Esophagus muscularis mucosa (tissue), 4 donors: ENCODE data around the gene MAPK8IP3. TPM values are rescaled to one million over a fixed set of nuclear protein-coding genes. Genes with fewer than 3 reads are reported as not detected.
A peak's percentile ranks its signal among the peaks of the same experiment; 100 is the strongest.

Experiments used
- DNase-seq: peaks from one replicate; pipeline ENCODE4 v3.0.0-alpha.2; 2017; ENCODE audit errors: extremely low spot score
- H3K27ac ChIP-seq, 4 donors: fragments of 200-600 bp; sonication (generic); replicated peaks in 1 of 4; 1 replicate in 3 of 4; 2 replicates in 1 of 4; pipeline ENCODE4 v1.5.1; 2016 to 2019; ENCODE audit warnings: mild to moderate bottlenecking in 1 of 4
- H3K27me3 ChIP-seq, 4 donors: fragments of 200-600 bp; sonication (generic); one replicate each; pipeline versions ENCODE4 v1.5.1 to v1.6.0; 2016 to 2019
- H3K36me3 ChIP-seq, 4 donors: fragments of 200-600 bp; sonication (generic); one replicate each; pipeline ENCODE4 v1.5.1; 2016 to 2019
- H3K4me1 ChIP-seq, 4 donors: fragments of 200-600 bp; sonication (generic); one replicate each; pipeline ENCODE4 v1.5.1; 2016 to 2019
- H3K4me3 ChIP-seq, 4 donors: fragments of 200-600 bp; sonication (generic); 1 replicate in 2 of 4; 2 replicates in 2 of 4; pipeline ENCODE4 v1.5.1; 2016 to 2019; ENCODE audit warnings: mild to moderate bottlenecking in 4 of 4, moderate library complexity in 1 of 4
- H3K9me3 ChIP-seq, 4 donors: fragments of 200-600 bp; sonication (generic); 1 replicate in 3 of 4; 2 replicates in 1 of 4; pipeline ENCODE4 v1.5.1; 2016 to 2019
- EP300 ChIP-seq: sonication (generic); formaldehyde crosslinking; IDR thresholded peaks from one replicate; pipeline ENCODE4 v1.6.1; 2017; ENCODE audit warnings: antibody characterized with exemption
- POLR2A ChIP-seq: fragments of 450-650 bp; IDR thresholded peaks from one replicate; pipeline ENCODE4 v1.6.1; 2017; ENCODE audit warnings: antibody characterized with exemption, moderate library complexity, mild to moderate bottlenecking, low read depth
- POLR2AphosphoS5 ChIP-seq, 2 donors: sonication (generic); formaldehyde crosslinking; IDR thresholded peaks; one replicate each; pipeline ENCODE4 v1.6.1; 2017; ENCODE audit warnings: antibody characterized with exemption in 2 of 2
- WGBS: methylation state at CpG from one replicate; pipeline ENCODE4 v1.1.5; 2018; 5-methylcytosine and 5-hydroxymethylcytosine counted together
- intact Hi-C: fragments of 100-400 bp; cut with DNase I; formaldehyde crosslinking; loops from one replicate; pipeline ENCODE4 v1.15.1; 2023
- total RNA-seq, 4 donors: library from RNA; depleted of rRNA; stranded (reverse); fragments of >200 nt; gene quantifications; one replicate each; pipeline versions ENCODE4 v1.1.0 to v1.2.1, GENCODE V29; 2016
- TF ChIP-seq, protein P1 (sequence below), 3 experiments: fragments of 200-600 bp in 2 of 3; fragments of 450-650 bp in 1 of 3; sonication (generic) in 2 of 3; IDR thresholded peaks; one replicate each; pipeline ENCODE4 v1.5.1; 2017 to 2019; ENCODE audit warnings: antibody characterized with exemption in 3 of 3, mild to moderate bottlenecking in 2 of 3, moderate library complexity in 1 of 3

MAPK8IP3 gene
- total RNA-seq, 4 donors from 2014 or later: 21.5 to 36.2 (median 28.5) TPM

DNA sequence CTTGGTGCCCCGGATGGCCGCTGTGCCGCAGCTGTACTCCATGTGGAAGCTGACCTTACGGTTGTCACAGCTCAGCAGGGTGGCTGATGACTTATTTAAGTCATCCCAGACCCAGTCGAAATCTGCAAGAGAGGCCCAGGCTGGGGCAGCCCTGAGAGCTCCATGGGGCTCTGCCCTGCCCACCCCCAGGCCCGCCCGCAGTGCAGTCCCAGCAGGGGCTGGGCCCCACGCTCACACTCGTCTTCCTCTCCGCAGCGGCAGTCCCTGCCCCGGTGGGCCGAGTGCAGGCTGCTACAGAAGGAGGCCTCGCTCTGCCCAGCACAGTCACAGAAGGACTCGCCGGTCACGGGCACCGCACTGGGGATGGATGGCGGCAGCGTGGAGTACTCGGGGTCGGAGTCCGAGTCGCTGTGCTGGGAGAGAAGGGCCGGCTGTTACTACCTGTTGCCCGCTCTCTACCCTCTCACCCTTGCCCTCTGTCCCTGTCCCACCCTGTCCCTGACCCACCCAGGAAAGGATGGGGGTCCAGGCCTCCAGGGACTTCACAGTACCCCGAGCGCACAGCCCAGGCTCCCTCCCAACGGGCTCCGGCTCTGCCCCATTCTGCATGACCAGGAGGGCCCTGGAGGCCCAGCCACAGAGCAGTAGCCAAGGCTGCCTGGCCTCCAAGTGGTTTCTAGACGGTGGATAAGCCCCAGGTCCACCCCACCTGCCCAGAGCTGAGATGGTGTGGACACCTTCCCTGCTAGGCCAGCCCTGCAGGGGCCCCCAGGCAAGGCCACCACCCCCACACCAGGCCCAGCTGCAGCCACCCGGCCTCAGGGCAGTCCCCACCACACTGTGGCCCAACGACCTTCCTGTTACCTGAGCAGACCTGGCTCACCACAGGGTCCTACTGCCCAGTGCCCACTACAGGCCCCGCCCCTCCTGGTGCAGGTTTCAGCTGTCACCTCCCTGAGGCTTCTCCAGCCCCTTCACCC, 72.5 kb downstream of the MAPK8IP3 start:
- TF ChIP-seq POLR2AphosphoS5 (IDR thresholded peaks at IDR 0.05): no peak
- Histone ChIP-seq H3K27ac (no peak overlapping the region), H3K4me1 (peaks cover 34 to 63% (median 54%) of the 10 kb centered on the region in 4 donors), H3K36me3 (peaks cover 20 to 63% (median 62%) of the 10 kb centered on the region in 4 donors), H3K9me3 (no peaks in the 10 kb centered on the region), H3K4me3 (no peak overlapping the region), H3K27me3 (no peaks in the 10 kb centered on the region)
- WGBS: 83% methylated on average over 20 of the region's 34 CpGs
- intact Hi-C loops: no loop called here
- no peak for DNase-seq

DNA sequence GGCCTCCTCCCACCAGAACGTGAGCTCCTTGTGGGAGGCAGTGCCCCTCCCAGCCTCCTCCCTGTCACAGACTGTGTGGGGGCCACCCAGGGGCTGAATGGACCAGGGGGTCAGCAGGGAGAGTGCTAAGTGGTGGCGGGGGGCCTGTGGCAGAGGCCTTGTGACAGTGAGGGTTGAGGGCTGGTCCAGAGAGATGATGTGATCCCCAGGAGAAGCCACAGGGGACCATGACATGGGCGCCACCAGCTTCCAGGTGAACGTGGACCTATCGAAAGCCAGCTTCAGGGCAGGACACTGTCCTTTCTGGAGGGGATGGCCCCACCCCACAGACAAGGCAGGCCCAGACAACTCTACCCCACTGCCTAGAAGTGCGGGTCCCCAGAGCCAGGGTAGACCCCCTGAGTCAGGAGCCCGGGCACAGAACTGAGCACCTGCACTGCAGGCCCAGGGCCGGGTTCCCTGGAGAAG, 73.3 kb downstream of the MAPK8IP3 start:
- no peak overlapping the region for H3K27ac ChIP-seq
- H3K36me3 ChIP-seq: peaks cover 20 to 63% (median 62%) of the 10 kb centered on the region in 4 donors
- WGBS: 78% methylated on average over 7 of the region's 8 CpGs
- H3K4me3 ChIP-seq: no peak overlapping the region
- intact Hi-C loops: no loop called here
- DNase-seq: no peak
- TF ChIP-seq, protein P1, sequence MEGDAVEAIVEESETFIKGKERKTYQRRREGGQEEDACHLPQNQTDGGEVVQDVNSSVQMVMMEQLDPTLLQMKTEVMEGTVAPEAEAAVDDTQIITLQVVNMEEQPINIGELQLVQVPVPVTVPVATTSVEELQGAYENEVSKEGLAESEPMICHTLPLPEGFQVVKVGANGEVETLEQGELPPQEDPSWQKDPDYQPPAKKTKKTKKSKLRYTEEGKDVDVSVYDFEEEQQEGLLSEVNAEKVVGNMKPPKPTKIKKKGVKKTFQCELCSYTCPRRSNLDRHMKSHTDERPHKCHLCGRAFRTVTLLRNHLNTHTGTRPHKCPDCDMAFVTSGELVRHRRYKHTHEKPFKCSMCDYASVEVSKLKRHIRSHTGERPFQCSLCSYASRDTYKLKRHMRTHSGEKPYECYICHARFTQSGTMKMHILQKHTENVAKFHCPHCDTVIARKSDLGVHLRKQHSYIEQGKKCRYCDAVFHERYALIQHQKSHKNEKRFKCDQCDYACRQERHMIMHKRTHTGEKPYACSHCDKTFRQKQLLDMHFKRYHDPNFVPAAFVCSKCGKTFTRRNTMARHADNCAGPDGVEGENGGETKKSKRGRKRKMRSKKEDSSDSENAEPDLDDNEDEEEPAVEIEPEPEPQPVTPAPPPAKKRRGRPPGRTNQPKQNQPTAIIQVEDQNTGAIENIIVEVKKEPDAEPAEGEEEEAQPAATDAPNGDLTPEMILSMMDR (IDR thresholded peaks at IDR 0.05): no peak
- no peak for TF ChIP-seq POLR2A
- TF ChIP-seq EP300: no peak
- no peak for TF ChIP-seq POLR2AphosphoS5 (IDR thresholded peaks at IDR 0.05)
- no peaks in the 10 kb centered on the region for H3K9me3 ChIP-seq
- H3K27me3 ChIP-seq: no peaks in the 10 kb centered on the region
- peaks cover 36 to 63% (median 54%) of the 10 kb centered on the region in 4 donors for H3K4me1 ChIP-seq

DNA sequence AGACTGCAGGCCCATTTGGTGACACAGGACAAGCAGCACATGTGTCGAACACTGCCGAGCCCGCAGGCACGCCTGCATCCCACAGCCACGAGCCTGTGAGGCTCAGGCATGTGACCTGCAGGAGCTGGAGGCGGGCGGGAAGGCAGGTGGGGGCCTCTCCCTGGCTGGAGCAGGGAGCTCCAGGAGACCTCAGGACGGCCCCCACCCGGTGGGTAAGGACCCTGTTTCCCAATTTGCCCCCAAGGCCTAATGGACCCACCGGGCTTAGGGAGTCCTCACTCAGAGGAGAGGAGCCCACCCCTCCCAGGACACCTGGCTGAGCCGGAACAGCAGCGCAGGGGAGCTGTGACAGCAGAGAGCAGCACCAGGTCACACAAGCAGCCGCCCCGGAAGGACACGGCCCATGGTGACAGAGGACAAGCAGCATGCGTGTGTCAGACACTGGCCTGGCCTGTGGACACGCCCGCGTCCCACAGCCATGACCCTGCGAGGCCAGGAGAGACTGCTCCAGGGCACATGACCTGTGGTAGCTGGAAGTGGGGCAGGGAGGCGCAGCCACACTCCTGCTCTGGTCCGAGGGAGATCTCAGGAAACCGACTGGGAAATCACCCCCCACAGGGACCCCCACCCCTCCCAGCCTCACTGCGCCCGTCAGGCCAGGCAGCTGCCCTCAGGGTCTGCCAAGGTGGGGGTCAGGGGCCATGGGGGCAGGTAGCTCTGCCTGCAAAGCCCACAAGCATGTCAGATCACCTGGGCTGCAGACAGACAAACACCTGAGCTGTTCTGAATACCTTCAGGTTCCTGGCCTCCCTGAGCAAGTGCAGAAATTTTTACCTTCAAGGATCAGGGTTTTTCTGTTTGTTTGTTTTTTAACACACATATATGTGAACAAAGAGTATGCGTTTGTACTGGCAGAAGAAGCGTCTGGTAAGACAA, 74.0 kb downstream of the MAPK8IP3 start:
- no peak for DNase-seq
- intact Hi-C loops: no loop called here
- WGBS: 81% methylated on average over 3 of the region's 27 CpGs
- Histone ChIP-seq H3K27me3 (no peaks in the 10 kb centered on the region), H3K4me1 (peaks cover 32 to 63% (median 54%) of the 10 kb centered on the region in 4 donors), H3K36me3 (peaks cover 20 to 63% (median 62%) of the 10 kb centered on the region in 4 donors), H3K4me3 (no peak overlapping the region), H3K9me3 (no peaks in the 10 kb centered on the region), H3K27ac (peak overlapping the region in 1 of 4 donors; percentile 10)
- TF ChIP-seq POLR2A (no peak), EP300 (no peak), POLR2AphosphoS5 (IDR thresholded peaks at IDR 0.05) (no peak)
- TF ChIP-seq, protein P1 (IDR thresholded peaks at IDR 0.05): no peak

DNA sequence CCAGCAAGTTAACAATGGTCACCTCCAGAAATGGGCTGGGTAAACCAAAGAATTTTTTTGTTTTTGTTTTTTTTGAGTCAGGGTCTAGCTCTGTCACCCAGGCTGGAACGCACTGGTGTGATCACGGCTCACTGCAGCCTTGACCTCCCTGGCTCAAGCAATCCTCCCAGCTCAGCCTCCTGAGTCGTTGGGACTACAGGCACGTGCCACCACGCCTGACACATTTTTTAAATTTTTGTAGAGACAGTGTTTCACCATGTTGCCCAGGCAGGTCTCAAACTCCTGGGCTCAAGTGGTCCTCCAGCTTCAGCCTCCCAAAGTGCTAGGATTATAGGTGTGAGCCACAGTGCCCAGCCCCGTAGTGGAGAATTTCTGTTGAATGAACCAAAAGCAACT, 74.7 kb downstream of the MAPK8IP3 start:
- WGBS: 76% methylated on average over 6 of the region's 6 CpGs
- Histone ChIP-seq H3K4me1 (peaks cover 30 to 63% (median 56%) of the 10 kb centered on the region in 4 donors), H3K9me3 (no peaks in the 10 kb centered on the region), H3K27me3 (no peaks in the 10 kb centered on the region), H3K4me3 (peak overlapping the region in 3 of 4 donors; percentile 92 to 99 (median 95)), H3K27ac (no peak overlapping the region), H3K36me3 (peaks cover 20 to 63% (median 62%) of the 10 kb centered on the region in 4 donors)
- TF ChIP-seq POLR2AphosphoS5 (IDR thresholded peaks at IDR 0.05) (no peak), EP300 (no peak), POLR2A (no peak)
- TF ChIP-seq, protein P1 (IDR thresholded peaks at IDR 0.05): no peak
- intact Hi-C loops: no loop called here
- DNase-seq: no peak
